H1 (cell line): ENCODE results near the gene TMEM151A. TPM values are rescaled to one million over a fixed set of nuclear protein-coding genes. Genes with fewer than 3 reads are reported as not detected.

Experiments
- POLR2A ChIP-seq, 2 experiments: IDR thresholded peaks; 1 replicate in 1 of 2; 2 replicates in 1 of 2; pipeline ENCODE4 v1.6.1; 2011; ENCODE audit warnings: low read depth in 2 of 2, low read length in 2 of 2, mild to moderate bottlenecking in 2 of 2; ENCODE audit errors: control extremely low read depth in 1 of 2
- SP1 ChIP-seq: IDR thresholded peaks from 2 replicates; pipeline ENCODE4 v1.6.1; 2011; ENCODE audit warnings: low read depth, low read length
- SP4 ChIP-seq: IDR thresholded peaks from 2 replicates; pipeline ENCODE4 v1.6.1; 2012; ENCODE audit warnings: low read length, inconsistent platforms
- TBP ChIP-seq: IDR thresholded peaks from 2 replicates; pipeline ENCODE4 v1.6.1; 2011; ENCODE audit warnings: low read depth, low read length, improper control_type of control experiment
- YY1 ChIP-seq: IDR thresholded peaks from 2 replicates; pipeline ENCODE4 v1.6.1; 2011; ENCODE audit warnings: low read depth, mild to moderate bottlenecking, low read length
- polyA plus RNA-seq, 7 experiments: library from polyadenylated mRNA; depleted of rRNA in 3 of 7; stranded (reverse) in 5 of 7; unstranded in 2 of 7; fragments of >200 nt in 5 of 7; fragments of 200-250 nt in 2 of 7; gene quantifications; 1 replicate in 5 of 7; 2 replicates in 1 of 7; 4 replicates in 1 of 7; pipeline versions ENCODE4 v1.2.1 to v1.2.3, GENCODE V29; 2011 to 2013; ENCODE audit warnings: missing spikeins in 2 of 7, mixed read lengths in 2 of 7
- total RNA-seq: library from RNA; stranded (reverse); fragmentation: NEBNext Ultra II Directional; extraction: Animal tissue kit (Norgen Biotek cat#: 25700); gene quantifications from 2 replicates; pipeline ENCODE4 v1.2.1, GENCODE V29; 2021

TMEM151A gene
- total and polyA plus RNA-seq, 2 of the 8 experiments (the other 6 are each of a cell fraction or from before 2014, with no cell fraction given): 3.2 TPM

DNA sequence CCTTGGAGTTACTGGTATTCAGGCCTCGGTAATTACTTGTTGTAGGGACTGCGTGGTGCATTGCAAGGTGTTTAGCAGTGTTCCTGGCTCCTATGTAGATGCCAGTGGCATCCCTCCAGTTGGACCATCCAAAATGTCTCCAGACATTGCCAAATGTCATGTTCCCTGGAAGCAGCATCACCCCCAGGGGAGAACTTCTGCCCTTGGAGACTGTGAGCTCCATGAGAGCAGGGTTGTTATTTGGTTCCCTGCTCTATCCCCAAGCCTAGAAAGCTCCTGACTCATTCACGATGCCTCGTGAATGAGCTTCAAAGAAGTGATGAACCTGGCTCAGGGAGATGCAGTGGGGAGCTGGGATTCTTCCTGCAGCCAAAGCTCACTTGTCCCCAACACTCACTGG is 29.9 kb downstream of the TMEM151A start (continued):
- TF ChIP-seq YY1 (no peak), SP4 (no peak), TBP (no peak), SP1 (no peak), POLR2A (IDR thresholded peaks at IDR 0.05; ENCODE audit: control extremely low read depth in 1 of 2, low read depth in 2 of 2, low read length in 2 of 2) (no peak)
- TF ChIP-seq, all 59 proteins: peak for 0
